BE2C (cell line): ENCODE results near the gene BTN1A1.

Experiments used
- DNase-seq: peaks from one replicate; pipeline ENCODE4 v3.0.0-alpha.2; 2020
- H3K27me3 ChIP-seq: fragments of 250-450 bp; sonication (Bioruptor Pico); 2 replicates; pipeline ENCODE4 v1.5.1; 2020; ENCODE audit warnings: mild to moderate bottlenecking
- H3K36me3 ChIP-seq: fragments of 250-450 bp; sonication (Bioruptor Pico); 2 replicates; pipeline ENCODE4 v1.5.1; 2020; ENCODE audit warnings: mild to moderate bottlenecking
- H3K4me1 ChIP-seq: fragments of 250-450 bp; sonication (Bioruptor Pico); 2 replicates; pipeline ENCODE4 v1.5.1; 2020
- H3K4me3 ChIP-seq: 2 replicates; pipeline ENCODE4 v1.5.1; 2011; ENCODE audit warnings: low read depth, low read length
- H3K9me3 ChIP-seq: fragments of 250-450 bp; sonication (Bioruptor Pico); 2 replicates; pipeline ENCODE4 v1.5.1; 2020
- CTCF ChIP-seq: IDR thresholded peaks from 2 replicates; pipeline ENCODE4 v1.5.1; 2012; ENCODE audit warnings: mild to moderate bottlenecking, low read depth, low read length

Gene BTN1A1

DNA sequence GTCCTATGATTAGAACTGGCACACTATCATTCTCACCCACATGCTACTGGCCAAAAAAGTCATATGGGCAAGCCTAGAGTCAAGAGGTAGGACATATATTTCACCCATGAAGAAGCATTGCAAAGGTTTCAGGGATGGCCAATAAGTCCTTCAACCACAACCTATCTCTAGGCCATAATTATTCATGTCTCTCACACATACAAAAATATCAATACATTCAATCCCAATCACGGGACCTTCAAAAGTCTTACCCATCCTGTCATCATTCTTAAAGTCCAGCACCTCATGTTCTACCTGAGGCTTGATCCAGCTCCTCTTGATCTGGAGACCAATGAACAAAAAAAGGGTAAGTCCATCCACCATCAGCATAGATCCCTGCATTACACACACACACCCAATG, 12.6 kb upstream of the BTN1A1 start:
- no peak for TF ChIP-seq CTCF
- no peak for DNase-seq
- no peaks in the 10 kb centered on the region for H3K27me3 ChIP-seq
- no peaks in the 10 kb centered on the region for H3K36me3 ChIP-seq
- no peaks in the 10 kb centered on the region for H3K9me3 ChIP-seq
- no peaks in the 10 kb centered on the region for H3K4me1 ChIP-seq
- no peak overlapping the region for H3K4me3 ChIP-seq

DNA sequence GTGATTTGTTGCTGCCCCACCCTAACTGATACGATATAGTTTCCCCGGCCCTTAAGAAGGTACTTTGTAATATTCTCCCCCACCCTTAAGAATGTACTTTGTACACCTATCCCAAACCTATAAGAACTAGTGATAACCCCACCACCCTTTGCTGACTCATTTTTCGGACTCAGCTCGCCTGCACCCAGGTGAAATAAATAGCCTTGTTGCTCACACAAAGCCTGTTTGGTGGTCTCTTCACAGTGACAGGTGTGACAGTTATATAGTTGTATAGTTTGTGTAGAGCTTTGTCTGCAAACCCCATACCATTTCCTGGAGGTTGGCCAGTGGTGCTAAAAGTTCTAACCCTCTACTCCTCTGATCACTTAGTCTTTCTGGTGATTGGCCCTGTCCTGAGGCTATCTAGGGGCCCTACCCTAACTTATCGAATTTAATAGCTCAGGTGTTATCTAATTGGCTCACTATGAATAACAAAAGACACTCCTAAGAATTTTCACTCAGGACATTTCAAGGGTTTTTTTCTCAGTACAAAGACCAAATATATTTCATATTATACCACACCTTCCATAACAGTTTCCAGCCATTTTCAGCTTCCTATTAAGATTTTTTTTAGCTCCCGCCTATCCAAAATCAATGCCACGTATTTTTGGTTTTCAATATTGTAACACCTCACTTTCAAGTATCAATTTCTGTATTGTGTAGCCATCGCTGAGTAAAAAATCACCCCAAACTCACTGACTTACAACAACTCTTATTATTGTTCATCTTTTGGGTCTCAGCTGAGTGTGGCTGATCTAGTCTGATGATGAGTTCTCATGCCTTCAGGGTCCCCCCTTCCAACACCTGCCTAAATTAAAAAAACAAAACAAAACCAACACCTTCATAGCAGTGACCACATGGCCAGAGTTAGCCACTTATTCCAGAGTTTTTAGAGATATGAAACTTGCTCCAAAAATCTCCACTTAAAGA, 9.8 kb upstream of the BTN1A1 start:
- Histone ChIP-seq H3K9me3 (no peaks in the 10 kb centered on the region), H3K4me1 (no peaks in the 10 kb centered on the region), H3K4me3 (no peak overlapping the region), H3K27me3 (no peaks in the 10 kb centered on the region), H3K36me3 (no peaks in the 10 kb centered on the region)
- no peak for DNase-seq
- no peak for TF ChIP-seq CTCF

- DNase-seq: no peak
- no peaks in the 10 kb centered on the region for H3K36me3 ChIP-seq
- H3K4me3 ChIP-seq: no peak overlapping the region
- H3K4me1 ChIP-seq: no peaks in the 10 kb centered on the region
- no peak for TF ChIP-seq CTCF
- no peaks in the 10 kb centered on the region for H3K27me3 ChIP-seq
- H3K9me3 ChIP-seq: no peaks in the 10 kb centered on the region
These were observed 8.5 kb upstream of the BTN1A1 start for GRCh38 chr6:26491604-26492003.

DNA sequence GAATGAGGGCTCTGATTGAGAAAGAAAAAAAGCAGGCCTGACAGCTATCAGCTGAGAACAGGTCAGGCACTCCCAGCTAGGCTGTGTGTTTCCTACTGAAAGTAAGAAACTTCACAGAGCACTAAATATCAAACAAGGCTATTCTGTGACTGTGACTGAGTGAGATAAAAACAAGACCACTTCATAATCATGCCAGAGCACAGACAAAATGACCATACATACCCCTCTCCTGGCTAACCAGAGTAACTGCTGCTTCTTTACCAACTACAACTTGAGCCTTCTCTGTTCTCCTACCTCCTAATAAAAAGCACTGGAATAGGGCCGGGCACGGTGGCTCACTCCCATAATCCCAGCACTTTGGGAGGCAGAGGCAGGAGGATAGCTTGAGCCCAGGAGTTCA, 6.8 kb upstream of the BTN1A1 start:
- H3K4me3 ChIP-seq: no peak overlapping the region
- H3K9me3 ChIP-seq: no peaks in the 10 kb centered on the region
- DNase-seq: no peak
- TF ChIP-seq CTCF: peak; percentile 32
- no peaks in the 10 kb centered on the region for H3K36me3 ChIP-seq
- no peaks in the 10 kb centered on the region for H3K27me3 ChIP-seq
- no peaks in the 10 kb centered on the region for H3K4me1 ChIP-seq

DNA sequence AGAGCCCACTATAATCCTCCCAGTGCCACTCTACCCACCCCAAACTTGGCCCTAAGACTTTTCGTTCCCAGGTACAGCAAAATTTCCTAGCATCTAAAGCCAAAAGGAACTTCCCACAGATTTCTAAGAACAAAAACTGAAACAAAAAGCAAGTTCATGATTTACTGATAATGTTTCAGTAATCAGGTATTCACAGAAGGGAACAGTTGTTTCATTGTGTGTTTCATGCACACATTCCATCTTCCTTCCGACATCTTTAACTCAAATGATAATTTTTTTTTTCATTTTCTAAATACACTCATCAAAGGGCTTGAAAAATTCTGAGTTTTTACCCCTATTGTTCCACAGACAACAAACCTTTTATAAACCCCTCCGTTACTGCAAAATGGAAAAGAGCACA, 6.0 kb upstream of the BTN1A1 start:
- Histone ChIP-seq H3K36me3 (no peaks in the 10 kb centered on the region), H3K27me3 (no peaks in the 10 kb centered on the region), H3K9me3 (no peaks in the 10 kb centered on the region), H3K4me1 (no peaks in the 10 kb centered on the region), H3K4me3 (no peak overlapping the region)
- no peak for DNase-seq
- TF ChIP-seq CTCF: no peak

DNA sequence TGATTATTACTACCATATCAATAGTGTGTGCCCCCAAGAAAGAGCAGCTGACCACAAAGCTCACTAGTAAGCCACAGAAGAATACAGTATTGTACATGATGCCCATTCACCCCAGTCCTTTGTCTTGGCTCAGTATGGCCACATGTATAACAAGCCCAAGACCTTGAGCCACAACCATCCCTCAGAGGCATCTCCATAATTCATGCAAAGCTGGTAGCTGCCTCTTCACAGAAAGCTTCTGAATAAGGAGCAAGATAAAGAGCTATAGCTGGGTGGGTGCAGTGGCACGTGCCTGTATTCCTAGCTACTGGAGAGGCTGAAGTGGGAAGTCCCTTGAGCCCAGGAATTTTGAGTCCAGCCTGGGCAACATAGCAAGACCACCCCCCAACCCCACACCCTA, 4.8 kb upstream of the BTN1A1 start:
- no peak for DNase-seq

More for the DNA sequence above, 4.8 kb upstream of the BTN1A1 start:
- TF ChIP-seq CTCF: no peak
- Histone ChIP-seq H3K27me3 (no peaks in the 10 kb centered on the region), H3K4me1 (no peaks in the 10 kb centered on the region), H3K9me3 (no peaks in the 10 kb centered on the region), H3K4me3 (no peak overlapping the region), H3K36me3 (no peaks in the 10 kb centered on the region)
